MM.1S (cell line): ENCODE measurements around the gene HYCC2.
"Not testable (repeated sequence)": the region's sequence is repeated elsewhere in the genome, so short reads cannot be mapped to it uniquely, and the experiment has no call there.

Experiments
- DNase-seq: peaks from one replicate; pipeline ENCODE4 v3.0.0-alpha.2; 2015
- H2AFZ ChIP-seq: fragments of 300-600 bp; sonication (generic); 2 replicates; pipeline ENCODE4 v1.6.0; 2016; ENCODE audit warnings: antibody characterized with exemption, low read length
- H3F3A ChIP-seq: fragments of 300-600 bp; sonication (generic); 2 replicates; pipeline ENCODE4 v1.6.1; 2016; ENCODE audit warnings: mild to moderate bottlenecking, antibody characterized with exemption, low read length, moderate library complexity, mixed read lengths; ENCODE audit not compliant: insufficient read depth
- H3K27ac ChIP-seq: fragments of 300-600 bp; sonication (generic); 2 replicates; pipeline ENCODE4 v1.5.1; 2016; ENCODE audit warnings: mild to moderate bottlenecking, low read length
- H3K27me3 ChIP-seq: fragments of 300-600 bp; sonication (generic); replicated peaks from 2 replicates; pipeline ENCODE4 v1.6.0; 2016; ENCODE audit warnings: low read length; ENCODE audit not compliant: insufficient read depth
- H3K36me3 ChIP-seq: fragments of 300-600 bp; sonication (generic); replicated peaks from 2 replicates; pipeline ENCODE4 v1.6.1; 2016; ENCODE audit warnings: mild to moderate bottlenecking, low read length, mixed read lengths; ENCODE audit not compliant: insufficient read depth
- H3K4me1 ChIP-seq: fragments of 300-600 bp; sonication (generic); 2 replicates; pipeline ENCODE4 v1.6.1; 2016; ENCODE audit warnings: low read length, mixed read lengths
- H3K4me2 ChIP-seq: fragments of 300-600 bp; sonication (generic); 2 replicates; pipeline ENCODE4 v1.6.0; 2016; ENCODE audit warnings: low read depth, low read length
- H3K4me3 ChIP-seq: fragments of 300-600 bp; sonication (generic); 2 replicates; pipeline ENCODE4 v1.5.1; 2016; ENCODE audit warnings: low read length, mixed read lengths
- H3K79me2 ChIP-seq: fragments of 300-600 bp; sonication (generic); 2 replicates; pipeline ENCODE4 v1.6.1; 2016; ENCODE audit warnings: mixed run types, low read length, mixed read lengths
- H3K9ac ChIP-seq: fragments of 300-600 bp; sonication (generic); 2 replicates; pipeline ENCODE4 v1.6.1; 2016; ENCODE audit warnings: low read length, mixed read lengths
- H3K9me2 ChIP-seq: fragments of 300-600 bp; sonication (generic); replicated peaks from 2 replicates; pipeline ENCODE4 v1.6.1; 2016; ENCODE audit warnings: mild to moderate bottlenecking, low read length, mixed read lengths; ENCODE audit not compliant: insufficient read depth
- H3K9me3 ChIP-seq: fragments of 300-600 bp; sonication (generic); replicated peaks from 2 replicates; pipeline ENCODE4 v1.6.1; 2016; ENCODE audit warnings: mild to moderate bottlenecking, low read length, mixed read lengths; ENCODE audit not compliant: insufficient read depth
- H4K20me1 ChIP-seq: fragments of 300-600 bp; sonication (generic); 2 replicates; pipeline ENCODE4 v1.6.1; 2016; ENCODE audit warnings: mild to moderate bottlenecking, low read length, moderate library complexity, mixed read lengths; ENCODE audit not compliant: insufficient read depth
- EZH2 ChIP-seq: fragments of 300-600 bp; sonication (generic); optimal IDR thresholded peaks from 2 replicates; pipeline ENCODE3; 2017; ENCODE audit warnings: low read depth, mild to moderate bottlenecking, antibody characterized with exemption, low read length, mixed read lengths
- EZH2phosphoT487 ChIP-seq: fragments of 300-600 bp; sonication (generic); IDR thresholded peaks from 2 replicates; pipeline ENCODE4 v1.6.1; 2018; ENCODE audit warnings: antibody characterized with exemption, low read length
- TF ChIP-seq, protein P1 (sequence below): fragments of 300-600 bp; sonication (generic); IDR thresholded peaks from 2 replicates; pipeline ENCODE4 v1.5.1; 2016; ENCODE audit warnings: antibody characterized with exemption, low read length, mixed read lengths

Gene HYCC2

DNA sequence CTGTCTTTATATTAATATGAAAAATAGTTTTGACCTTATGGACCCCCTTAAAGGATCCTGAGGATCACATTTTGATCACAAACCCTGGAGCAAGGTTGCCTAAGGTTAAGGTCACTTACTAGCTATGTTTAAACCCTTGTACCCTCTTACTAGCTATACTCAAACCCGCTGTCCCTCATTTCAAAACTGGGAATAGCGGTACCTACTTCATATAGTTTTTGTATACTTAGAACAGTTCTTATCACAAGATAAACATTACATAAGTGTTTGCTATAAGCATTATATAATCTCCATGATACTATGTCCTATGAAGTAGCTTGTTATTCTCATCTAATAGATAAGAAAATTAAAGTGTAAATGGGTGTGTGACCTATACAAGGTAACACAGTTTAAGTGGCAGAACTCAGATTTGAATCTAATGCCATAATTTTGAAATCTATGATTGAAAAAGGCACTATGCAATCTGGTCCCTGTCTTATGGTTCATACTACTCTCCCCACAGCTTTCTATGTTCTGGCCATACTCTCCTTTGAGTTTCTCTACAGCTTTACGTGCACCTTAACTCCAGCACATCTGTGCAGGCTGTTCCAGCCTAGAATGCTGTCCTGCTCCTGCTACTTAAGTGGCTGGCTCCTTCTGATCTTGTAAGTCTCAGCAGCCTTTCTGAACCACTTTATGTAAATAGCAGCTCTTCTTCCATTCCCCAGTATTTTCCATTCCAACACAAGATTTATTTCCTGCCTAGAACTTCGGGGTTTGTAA, 30.4 kb downstream of the HYCC2 start:
- no peaks in the 10 kb centered on the region for H3K36me3 ChIP-seq
- H3K9ac ChIP-seq, result no peak overlapping the region
- H3K79me2 ChIP-seq, result peaks cover 41% of the 10 kb centered on the region
- TF ChIP-seq EZH2phosphoT487, result no peak
- TF ChIP-seq, protein P1, sequence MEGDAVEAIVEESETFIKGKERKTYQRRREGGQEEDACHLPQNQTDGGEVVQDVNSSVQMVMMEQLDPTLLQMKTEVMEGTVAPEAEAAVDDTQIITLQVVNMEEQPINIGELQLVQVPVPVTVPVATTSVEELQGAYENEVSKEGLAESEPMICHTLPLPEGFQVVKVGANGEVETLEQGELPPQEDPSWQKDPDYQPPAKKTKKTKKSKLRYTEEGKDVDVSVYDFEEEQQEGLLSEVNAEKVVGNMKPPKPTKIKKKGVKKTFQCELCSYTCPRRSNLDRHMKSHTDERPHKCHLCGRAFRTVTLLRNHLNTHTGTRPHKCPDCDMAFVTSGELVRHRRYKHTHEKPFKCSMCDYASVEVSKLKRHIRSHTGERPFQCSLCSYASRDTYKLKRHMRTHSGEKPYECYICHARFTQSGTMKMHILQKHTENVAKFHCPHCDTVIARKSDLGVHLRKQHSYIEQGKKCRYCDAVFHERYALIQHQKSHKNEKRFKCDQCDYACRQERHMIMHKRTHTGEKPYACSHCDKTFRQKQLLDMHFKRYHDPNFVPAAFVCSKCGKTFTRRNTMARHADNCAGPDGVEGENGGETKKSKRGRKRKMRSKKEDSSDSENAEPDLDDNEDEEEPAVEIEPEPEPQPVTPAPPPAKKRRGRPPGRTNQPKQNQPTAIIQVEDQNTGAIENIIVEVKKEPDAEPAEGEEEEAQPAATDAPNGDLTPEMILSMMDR, result no peak
- TF ChIP-seq EZH2, result no peak
- no peaks in the 10 kb centered on the region for H3K27me3 ChIP-seq
- no peak overlapping the region for H3K4me2 ChIP-seq
- H3F3A ChIP-seq, result no peaks in the 10 kb centered on the region
- H2AFZ ChIP-seq, result no peak overlapping the region
- no peaks in the 10 kb centered on the region for H3K9me3 ChIP-seq
- no peaks in the 10 kb centered on the region for H3K9me2 ChIP-seq
- no peak overlapping the region for H3K27ac ChIP-seq
- no peaks in the 10 kb centered on the region for H3K4me1 ChIP-seq
- no peaks in the 10 kb centered on the region for H4K20me1 ChIP-seq
- no peak overlapping the region for H3K4me3 ChIP-seq
- DNase-seq, result no peak

DNA sequence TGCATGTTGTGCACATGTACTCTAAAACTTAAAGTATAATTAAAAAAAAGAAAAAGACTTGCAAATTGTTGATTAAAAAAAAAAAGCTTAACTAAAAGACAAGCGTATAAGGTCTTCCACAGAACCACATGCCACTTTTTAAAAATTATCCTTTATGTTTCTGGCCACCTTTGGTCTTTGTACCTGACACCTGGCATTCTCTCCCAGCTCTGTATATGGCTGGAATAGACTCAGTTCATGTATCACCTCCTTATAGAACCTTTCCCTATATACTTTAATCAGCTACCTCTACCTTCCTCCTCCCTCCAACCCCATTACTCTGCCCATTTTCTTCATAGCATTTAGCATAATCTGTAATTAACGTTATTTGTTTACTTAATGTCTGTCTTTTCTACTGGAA, 32.6 kb downstream of the HYCC2 start:
- no peaks in the 10 kb centered on the region for H4K20me1 ChIP-seq
- TF ChIP-seq EZH2phosphoT487 (no peak), EZH2 (no peak)
- TF ChIP-seq, protein P1, result no peak
- DNase-seq, result no peak
- no peak overlapping the region for H3K9ac ChIP-seq
- H3K27me3 ChIP-seq, result no peaks in the 10 kb centered on the region
- no peaks in the 10 kb centered on the region for H3F3A ChIP-seq
- H3K36me3 ChIP-seq, result no peaks in the 10 kb centered on the region
- H3K4me2 ChIP-seq, result no peak overlapping the region
- no peak overlapping the region for H3K27ac ChIP-seq
- no peak overlapping the region for H2AFZ ChIP-seq
- H3K4me3 ChIP-seq, result no peak overlapping the region
- peaks cover 22% of the 10 kb centered on the region for H3K79me2 ChIP-seq
- no peaks in the 10 kb centered on the region for H3K4me1 ChIP-seq
- H3K9me3 ChIP-seq, result no peaks in the 10 kb centered on the region
- no peaks in the 10 kb centered on the region for H3K9me2 ChIP-seq

DNA sequence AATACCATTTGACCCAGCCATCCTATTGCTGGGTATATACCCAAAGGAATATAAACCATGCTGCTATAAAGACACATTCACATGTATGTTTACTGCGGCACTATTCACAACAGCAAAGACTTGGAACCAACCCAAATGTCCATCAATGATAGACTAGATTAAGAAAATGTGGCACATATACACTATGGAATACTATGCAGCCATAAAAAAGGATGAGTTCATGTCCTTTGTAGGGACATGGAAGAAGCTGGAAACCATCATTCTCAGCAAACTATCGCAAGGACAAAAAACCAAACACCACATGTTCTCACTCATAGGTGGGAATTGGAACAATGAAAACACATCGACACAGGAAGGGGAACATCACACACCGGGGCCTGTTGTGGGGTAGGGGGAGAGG, 33.1 kb downstream of the HYCC2 start:
- not testable (repeated sequence) for H3F3A ChIP-seq

DNA sequence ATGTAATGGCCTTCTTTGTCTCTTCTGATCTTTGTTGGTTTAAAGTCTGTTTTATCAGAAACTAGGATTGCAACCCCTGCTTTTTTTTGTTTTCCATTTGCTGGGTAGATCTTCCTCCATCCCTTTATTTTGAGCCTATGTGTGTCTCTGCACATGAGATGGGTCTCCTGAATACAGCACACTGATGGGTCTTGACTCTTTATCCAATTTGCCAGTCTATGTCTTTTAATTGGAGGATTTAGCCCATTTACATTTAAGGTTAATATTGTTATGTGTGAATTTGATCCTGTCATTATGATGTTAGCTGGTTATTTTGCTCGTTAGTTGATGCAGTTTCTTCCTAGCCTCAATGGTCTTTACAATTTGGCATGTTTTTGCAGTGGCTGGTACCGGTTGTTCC, 37.1 kb downstream of the HYCC2 start:
- H3K27me3 ChIP-seq, H3F3A ChIP-seq, H3K4me2 ChIP-seq, H4K20me1 ChIP-seq, H3K9me3 ChIP-seq, H2AFZ ChIP-seq, H3K4me1 ChIP-seq, H3K9ac ChIP-seq, H3K9me2 ChIP-seq, H3K27ac ChIP-seq, H3K36me3 ChIP-seq, H3K4me3 ChIP-seq, DNase-seq: not testable (repeated sequence)
- peaks cover 34% of the 10 kb centered on the region for H3K79me2 ChIP-seq

More for the DNA sequence above, 33.1 kb downstream of the HYCC2 start:
- not testable (repeated sequence) for H3K4me3 ChIP-seq, H2AFZ ChIP-seq, H3K9ac ChIP-seq, DNase-seq, H3K27ac ChIP-seq, H3K36me3 ChIP-seq, H3K9me3 ChIP-seq, H3K4me1 ChIP-seq, H3K4me2 ChIP-seq, H3K27me3 ChIP-seq, H3K9me2 ChIP-seq, H4K20me1 ChIP-seq
- H3K79me2 ChIP-seq, result peaks cover 22% of the 10 kb centered on the region
